ENCODE measurements around the gene RHBDF2. TPM values are rescaled to one million over a fixed set of nuclear protein-coding genes. Genes with fewer than 3 reads are reported as not detected.
A peak's percentile ranks its signal among the peaks of the same experiment; 100 is the strongest.

Gene RHBDF2
- total and polyA plus RNA-seq, 2 experiments from 2014 or later, result 8.7 to 18.7 TPM

- H3K36me3 ChIP-seq, result no peaks in the 10 kb centered on the region
- H3K27ac ChIP-seq, result no peak overlapping the region
- no peaks in the 10 kb centered on the region for H3K4me1 ChIP-seq (ENCODE audit: low read depth)
- no peaks in the 10 kb centered on the region for H3K27me3 ChIP-seq
- no peak for DNase-seq (ENCODE audit: low read depth in 1 of 2, low spot score in 1 of 2)
- no peaks in the 10 kb centered on the region for H3K9me3 ChIP-seq (ENCODE audit: low read depth)
- TF ChIP-seq CTCF (IDR thresholded peaks at IDR 0.05; ENCODE audit: low read depth, low read length), result no peak
- no peak overlapping the region for H3K4me3 ChIP-seq
These were observed 41.5 kb downstream of the RHBDF2 start for GRCh38 chr17:76459674-76460073.

GRCh38 chr17:76458580-76459490 lies 42.4 kb downstream of the RHBDF2 start:
- no peak overlapping the region for H3K4me3 ChIP-seq
- peak; percentile 69 to 86 for DNase-seq (ENCODE audit: low read depth in 1 of 2, low spot score in 1 of 2)
- H3K27me3 ChIP-seq, result no peaks in the 10 kb centered on the region
- TF ChIP-seq CTCF (IDR thresholded peaks at IDR 0.05; ENCODE audit: low read depth, low read length), result peak; percentile 68
- H3K27ac ChIP-seq, result no peak overlapping the region
- H3K9me3 ChIP-seq (ENCODE audit: low read depth), result no peaks in the 10 kb centered on the region
- H3K36me3 ChIP-seq, result no peaks in the 10 kb centered on the region
- H3K4me1 ChIP-seq (ENCODE audit: low read depth), result no peaks in the 10 kb centered on the region

- H3K4me3 ChIP-seq, result no peak overlapping the region
- no peak for TF ChIP-seq CTCF (IDR thresholded peaks at IDR 0.05; ENCODE audit: low read depth, low read length)
- H3K4me1 ChIP-seq (ENCODE audit: low read depth), result peaks cover 19% of the 10 kb centered on the region
- no peaks in the 10 kb centered on the region for H3K9me3 ChIP-seq (ENCODE audit: low read depth)
- no peaks in the 10 kb centered on the region for H3K36me3 ChIP-seq
- no peak overlapping the region for H3K27ac ChIP-seq
- no peaks in the 10 kb centered on the region for H3K27me3 ChIP-seq
- no peak for DNase-seq (ENCODE audit: low read depth in 1 of 2, low spot score in 1 of 2)
These were observed 47.8 kb downstream of the RHBDF2 start for GRCh38 chr17:76453431-76453743.

- H3K4me1 ChIP-seq (ENCODE audit: low read depth), result peaks cover 25% of the 10 kb centered on the region
- H3K36me3 ChIP-seq, result no peaks in the 10 kb centered on the region
- no peaks in the 10 kb centered on the region for H3K9me3 ChIP-seq (ENCODE audit: low read depth)
- H3K27ac ChIP-seq, result peak within 1 kb of the TSS; percentile 59
- TF ChIP-seq CTCF (IDR thresholded peaks at IDR 0.05; ENCODE audit: low read depth, low read length), result peak; percentile 41
- peak; percentile 89 to 93 for DNase-seq (ENCODE audit: low read depth in 1 of 2, low spot score in 1 of 2)
- peak within 1 kb of the TSS; percentile 82 for H3K4me3 ChIP-seq
- H3K27me3 ChIP-seq, result no peaks in the 10 kb centered on the region
These were observed 48.4 kb downstream of the RHBDF2 start, which contains the start of gene UBE2O for GRCh38 chr17:76452660-76453430. Gene UBE2O (minus strand): TSS chr17:76453152. CDS start chr17:76453141, 11 bp downstream.

GRCh38 chr17:76452127-76452659 lies 49.0 kb downstream of the RHBDF2 start:
- Histone ChIP-seq H3K4me3 (peak overlapping the region; percentile 82), H3K27ac (peak overlapping the region; percentile 59), H3K9me3 (ENCODE audit: low read depth) (no peaks in the 10 kb centered on the region), H3K27me3 (no peaks in the 10 kb centered on the region), H3K4me1 (ENCODE audit: low read depth) (peaks cover 31% of the 10 kb centered on the region), H3K36me3 (no peaks in the 10 kb centered on the region)
- no peak for DNase-seq (ENCODE audit: low read depth in 1 of 2, low spot score in 1 of 2)
- no peak for TF ChIP-seq CTCF (IDR thresholded peaks at IDR 0.05; ENCODE audit: low read depth, low read length)

Measured in cardiac muscle cell (in vitro differentiated cells and primary cell).